Activated CD8-positive, alpha-beta T cell treated with anti-CD3 and anti-CD28 coated beads, Interleukin-2, amount 10 ng/mL, durations not matched to agents 7 days and 5 days (primary cell): ENCODE results near the gene TBPL1. TPM values are rescaled to one million over a fixed set of nuclear protein-coding genes. Genes with fewer than 3 reads are reported as not detected.
A peak's percentile ranks its signal among the peaks of the same experiment; 100 is the strongest.
"Not testable (repeated sequence)": the region's sequence is repeated elsewhere in the genome, so short reads cannot be mapped to it uniquely, and the experiment has no call there.

Experiments
- ATAC-seq: fragments of 150-1000 bp; cut with Tn5 transposase; one replicate; pipeline ENCODE4 v1.10.0; 2021; ENCODE audit warnings: moderate library complexity
- CTCF ChIA-PET: fragments of 350-600 bp; sonication (Branson Sonifier 250); formaldehyde crosslinking; loops from one replicate; lab custom pipeline; 2021; ENCODE audit warnings: antibody characterized with exemption; lab: Charles Lee
- POLR2A ChIA-PET: fragments of 350-600 bp; sonication (Branson Sonifier 250); formaldehyde crosslinking; loops from one replicate; lab custom pipeline; 2021; ENCODE audit warnings: antibody characterized with exemption; lab: Charles Lee
- DNase-seq: peaks from one replicate; pipeline ENCODE4 v3.0.0-alpha.2; 2020
- H3K27ac Mint-ChIP-seq: one replicate; pipeline ENCODE4 v1.8.0; 2021; ENCODE audit warnings: mild to moderate bottlenecking, mixed read lengths
- H3K27me3 Mint-ChIP-seq: one replicate; pipeline ENCODE4 v1.8.0; 2021; ENCODE audit warnings: low read depth, mixed read lengths
- H3K36me3 Mint-ChIP-seq: one replicate; pipeline ENCODE4 v1.8.0; 2021; ENCODE audit warnings: low read depth, mixed read lengths
- H3K4me1 Mint-ChIP-seq: one replicate; pipeline ENCODE4 v1.8.0; 2021; ENCODE audit warnings: low read depth, mixed read lengths
- H3K4me3 Mint-ChIP-seq: one replicate; pipeline ENCODE4 v1.8.0; 2021; ENCODE audit warnings: mild to moderate bottlenecking, mixed read lengths
- H3K9me3 Mint-ChIP-seq: one replicate; pipeline ENCODE4 v1.8.0; 2022; ENCODE audit warnings: mixed read lengths; ENCODE audit not compliant: insufficient read depth
- total RNA-seq, 2 experiments: library from RNA; stranded (reverse); gene quantifications; one replicate each; pipeline ENCODE4 v1.2.3, GENCODE V29; 2021

TBPL1 gene
- total RNA-seq, 2 experiments from 2014 or later: 29.1 to 35.2 TPM

DNA sequence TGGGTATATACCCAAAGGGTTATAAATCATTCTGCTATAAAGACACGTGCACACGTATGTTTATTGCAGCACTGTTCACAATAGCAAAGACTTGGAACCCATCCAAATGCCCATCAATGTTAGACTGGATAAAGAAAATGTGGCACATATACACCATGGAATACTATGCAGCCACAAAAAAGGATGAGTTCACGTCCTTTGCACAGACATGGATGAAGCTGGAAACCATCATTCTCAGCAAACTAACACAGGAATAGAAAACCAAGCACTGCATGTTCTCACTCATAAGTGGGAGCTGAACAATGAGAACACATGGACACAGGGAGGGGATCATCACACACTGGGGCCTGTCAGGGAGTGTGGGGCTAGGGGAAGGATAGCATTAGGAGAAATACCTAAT, 16.7 kb upstream of the TBPL1 start:
- peaks cover 39% of the 10 kb centered on the region for H3K27me3 Mint-ChIP-seq
- H3K9me3 Mint-ChIP-seq, POLR2A ChIA-PET: not testable (repeated sequence)

GRCh38 chr6:133937909-133938308, 15.1 kb upstream of the TBPL1 start:
- DNase-seq (no peak), ATAC-seq (no peak)
- ChIA-PET POLR2A (no interaction called here), CTCF (interaction anchor here (0.7 to 2.1 kb wide), 7 partner anchors 14 to 185 kb away, joined by 3 to 10 read pairs (median 4); no protein-coding TSS in a partner anchor)
- Mint-ChIP-seq H3K4me3 (no peak overlapping the region), H3K4me1 (peaks cover 4% of the 10 kb centered on the region), H3K9me3 (peaks cover 9% of the 10 kb centered on the region), H3K36me3 (no peaks in the 10 kb centered on the region), H3K27ac (no peak overlapping the region), H3K27me3 (peaks cover 35% of the 10 kb centered on the region)

More for the DNA sequence above, 16.7 kb upstream of the TBPL1 start:
- not testable (repeated sequence) for DNase-seq, H3K27ac Mint-ChIP-seq, H3K36me3 Mint-ChIP-seq, H3K4me3 Mint-ChIP-seq, ATAC-seq, H3K4me1 Mint-ChIP-seq
- CTCF ChIA-PET: interaction anchor here (1.7 kb wide), 1 partner anchor 127 kb away, joined by 7 read pairs; no protein-coding TSS in a partner anchor

DNA sequence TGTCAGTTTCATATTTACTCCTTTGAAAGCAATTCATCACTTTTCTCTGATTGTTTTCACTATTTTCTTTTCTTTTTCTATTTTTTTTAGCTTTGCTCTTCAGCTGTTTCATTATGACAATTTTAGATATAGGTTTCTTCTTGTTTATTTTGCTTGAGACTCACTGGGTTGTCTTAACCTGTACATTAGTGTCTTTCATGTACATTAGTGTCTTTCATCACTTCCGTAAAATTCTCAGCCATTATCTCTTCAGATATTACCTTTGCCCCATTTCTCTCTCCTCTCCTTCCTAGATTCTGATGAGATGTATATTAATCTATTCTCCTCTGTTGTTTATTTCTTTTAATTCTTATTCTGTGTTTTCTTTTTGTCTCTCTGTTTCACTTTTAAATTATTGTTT, 14.5 kb upstream of the TBPL1 start:
- Mint-ChIP-seq H3K27ac (no peak overlapping the region), H3K36me3 (no peaks in the 10 kb centered on the region), H3K4me1 (peaks cover 4% of the 10 kb centered on the region), H3K9me3 (peaks cover 4% of the 10 kb centered on the region), H3K4me3 (no peak overlapping the region), H3K27me3 (peaks cover 31% of the 10 kb centered on the region)
- ATAC-seq: no peak
- POLR2A ChIA-PET: no interaction called here
- no peak for DNase-seq
- CTCF ChIA-PET: interaction anchor here (0.9 to 2.1 kb wide), 3 partner anchors 14 to 159 kb away, joined by 3 to 10 read pairs (median 7); no protein-coding TSS in a partner anchor

- Mint-ChIP-seq H3K4me1 (peaks cover 4% of the 10 kb centered on the region), H3K27me3 (peaks cover 21% of the 10 kb centered on the region), H3K36me3 (no peaks in the 10 kb centered on the region), H3K4me3 (no peak overlapping the region), H3K9me3 (no peaks in the 10 kb centered on the region), H3K27ac (no peak overlapping the region)
- ChIA-PET CTCF (interaction anchor here (0.8 to 2.4 kb wide), 5 partner anchors 16 to 184 kb away, joined by 3 to 12 read pairs (median 4); no protein-coding TSS in a partner anchor), POLR2A (no interaction called here)
- ATAC-seq (no peak), DNase-seq (no peak)
Observed at GRCh38 chr6:133939778-133940667, 13.0 kb upstream of the TBPL1 start.

DNA sequence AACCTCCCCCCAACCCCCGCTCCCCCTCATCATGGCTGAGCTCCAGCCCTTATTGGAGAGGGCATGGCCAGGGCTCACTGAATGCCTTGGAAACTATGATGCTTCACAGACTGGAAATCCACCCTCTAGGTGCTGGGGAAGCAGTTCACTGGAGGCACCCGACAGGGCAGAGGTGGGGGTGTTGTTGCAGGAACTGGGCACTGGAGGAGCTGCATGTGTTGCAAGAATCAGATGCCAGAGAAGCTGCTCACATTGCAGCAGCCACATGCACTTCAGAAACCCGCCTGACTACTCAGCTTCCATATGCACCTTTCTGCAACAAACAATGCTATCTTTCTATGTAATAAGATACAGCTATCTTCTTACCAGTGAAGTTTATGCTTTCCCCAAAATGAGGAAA, 7.9 kb upstream of the TBPL1 start:
- H3K36me3 Mint-ChIP-seq: no peaks in the 10 kb centered on the region
- peaks cover 14% of the 10 kb centered on the region for H3K27me3 Mint-ChIP-seq
- H3K27ac Mint-ChIP-seq: no peak overlapping the region
- no peak overlapping the region for H3K4me3 Mint-ChIP-seq
- H3K4me1 Mint-ChIP-seq: no peaks in the 10 kb centered on the region
- ATAC-seq (no peak), DNase-seq (no peak)
- POLR2A ChIA-PET: no interaction called here
- CTCF ChIA-PET: interaction anchor here (0.9 to 3.8 kb wide), 8 partner anchors 11 to 152 kb away, joined by 3 to 20 read pairs (median 6); no protein-coding TSS in a partner anchor
- H3K9me3 Mint-ChIP-seq: no peaks in the 10 kb centered on the region

DNA sequence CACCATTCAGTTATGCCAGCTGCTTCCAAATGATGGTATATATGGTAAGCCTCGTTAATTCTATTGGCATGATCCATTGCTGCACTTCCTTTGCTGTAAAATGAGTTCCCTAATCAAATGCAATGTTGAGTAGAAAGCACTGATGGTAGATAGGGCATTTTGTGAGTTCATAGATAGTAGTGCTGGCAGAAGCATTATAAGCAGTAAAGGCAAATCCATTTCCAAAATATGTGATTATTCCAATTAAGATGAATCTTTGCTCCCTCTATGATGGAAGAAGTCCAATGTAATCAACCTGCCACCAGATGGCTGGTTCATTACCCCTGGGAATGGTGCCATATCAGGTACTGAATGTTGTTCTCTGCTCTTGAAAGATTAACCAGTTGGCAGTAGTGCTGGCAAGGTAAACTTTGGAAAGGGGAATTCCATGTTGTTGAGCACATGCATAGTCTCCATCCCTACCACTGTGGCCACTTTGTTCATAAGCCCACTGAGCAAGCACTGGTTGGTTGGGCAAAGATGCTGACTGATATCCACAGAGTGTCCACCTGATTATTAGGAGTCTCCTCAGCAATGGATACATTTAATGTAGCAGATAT, 5.6 kb upstream of the TBPL1 start:
- H3K27me3 Mint-ChIP-seq: peaks cover 12% of the 10 kb centered on the region
- ChIA-PET CTCF (interaction anchor here (0.9 to 3.8 kb wide), 3 partner anchors 24 to 116 kb away, joined by 3 to 20 read pairs (median 5); no protein-coding TSS in a partner anchor), POLR2A (no interaction called here)
- peaks cover 7% of the 10 kb centered on the region for H3K4me1 Mint-ChIP-seq
- no peak overlapping the region for H3K4me3 Mint-ChIP-seq
- H3K36me3 Mint-ChIP-seq: peaks cover 2% of the 10 kb centered on the region
- no peak for ATAC-seq
- DNase-seq: no peak
- no peaks in the 10 kb centered on the region for H3K9me3 Mint-ChIP-seq
- no peak overlapping the region for H3K27ac Mint-ChIP-seq

DNA sequence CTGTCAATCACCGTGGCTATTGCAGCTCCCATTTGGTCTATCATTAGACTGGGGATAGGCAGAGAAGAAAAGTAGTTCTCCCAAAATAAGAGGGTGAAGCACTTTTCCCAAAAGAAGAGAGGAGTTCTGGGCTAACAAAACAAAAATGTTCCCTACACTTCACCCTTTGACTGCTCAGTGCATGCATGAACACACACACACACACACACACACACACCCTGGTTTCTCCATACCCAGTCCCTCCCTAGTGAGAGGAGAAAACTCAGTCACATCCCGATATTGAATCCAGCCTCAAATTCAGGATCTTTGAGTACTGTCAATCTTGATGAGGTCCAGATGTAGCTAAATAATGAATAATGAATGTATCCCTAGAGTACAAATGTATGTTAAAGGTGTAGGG, 4.6 kb upstream of the TBPL1 start:
- Mint-ChIP-seq H3K4me3 (no peak overlapping the region), H3K4me1 (peaks cover 7% of the 10 kb centered on the region), H3K36me3 (peaks cover 2% of the 10 kb centered on the region), H3K27ac (no peak overlapping the region), H3K27me3 (peaks cover 12% of the 10 kb centered on the region), H3K9me3 (no peaks in the 10 kb centered on the region)
- ChIA-PET POLR2A (no interaction called here), CTCF (interaction anchor here (0.9 to 1.9 kb wide), 4 partner anchors 24 to 115 kb away, joined by 3 to 8 read pairs (median 8); no protein-coding TSS in a partner anchor)
- no peak for DNase-seq
- no peak for ATAC-seq

DNA sequence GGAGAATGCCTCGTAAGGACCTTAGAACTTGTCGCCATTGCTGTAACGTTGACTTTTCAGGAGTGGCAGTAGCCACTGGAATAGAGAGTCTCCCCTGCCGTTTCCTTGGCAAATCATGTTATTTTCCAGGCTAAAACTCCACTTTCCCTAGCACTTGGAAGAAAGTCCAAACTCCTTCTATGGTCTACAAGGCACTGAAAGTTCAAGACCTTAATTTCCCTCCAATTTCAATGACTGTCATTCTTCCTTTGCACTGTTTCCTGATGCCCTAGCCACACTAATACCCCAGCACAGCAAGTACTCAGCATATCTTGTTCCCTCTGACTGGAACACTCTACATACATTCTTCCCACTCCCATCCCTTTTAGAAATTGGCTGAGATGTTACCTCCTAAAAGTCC, 1.8 kb upstream of the TBPL1 start:
- peak overlapping the region; percentile 47 for H3K27ac Mint-ChIP-seq
- H3K4me1 Mint-ChIP-seq: peaks cover 26% of the 10 kb centered on the region
- peak overlapping the region; percentile 95 for H3K4me3 Mint-ChIP-seq
- H3K9me3 Mint-ChIP-seq: no peaks in the 10 kb centered on the region
- peaks cover 6% of the 10 kb centered on the region for H3K36me3 Mint-ChIP-seq
- CTCF ChIA-PET: interaction anchor here (0.7 to 6.0 kb wide), 6 partner anchors 11 to 146 kb away, joined by 3 to 38 read pairs (median 4); no protein-coding TSS in a partner anchor
- DNase-seq: no peak
- peaks cover 12% of the 10 kb centered on the region for H3K27me3 Mint-ChIP-seq
- POLR2A ChIA-PET: no interaction called here
- ATAC-seq: no peak

DNA sequence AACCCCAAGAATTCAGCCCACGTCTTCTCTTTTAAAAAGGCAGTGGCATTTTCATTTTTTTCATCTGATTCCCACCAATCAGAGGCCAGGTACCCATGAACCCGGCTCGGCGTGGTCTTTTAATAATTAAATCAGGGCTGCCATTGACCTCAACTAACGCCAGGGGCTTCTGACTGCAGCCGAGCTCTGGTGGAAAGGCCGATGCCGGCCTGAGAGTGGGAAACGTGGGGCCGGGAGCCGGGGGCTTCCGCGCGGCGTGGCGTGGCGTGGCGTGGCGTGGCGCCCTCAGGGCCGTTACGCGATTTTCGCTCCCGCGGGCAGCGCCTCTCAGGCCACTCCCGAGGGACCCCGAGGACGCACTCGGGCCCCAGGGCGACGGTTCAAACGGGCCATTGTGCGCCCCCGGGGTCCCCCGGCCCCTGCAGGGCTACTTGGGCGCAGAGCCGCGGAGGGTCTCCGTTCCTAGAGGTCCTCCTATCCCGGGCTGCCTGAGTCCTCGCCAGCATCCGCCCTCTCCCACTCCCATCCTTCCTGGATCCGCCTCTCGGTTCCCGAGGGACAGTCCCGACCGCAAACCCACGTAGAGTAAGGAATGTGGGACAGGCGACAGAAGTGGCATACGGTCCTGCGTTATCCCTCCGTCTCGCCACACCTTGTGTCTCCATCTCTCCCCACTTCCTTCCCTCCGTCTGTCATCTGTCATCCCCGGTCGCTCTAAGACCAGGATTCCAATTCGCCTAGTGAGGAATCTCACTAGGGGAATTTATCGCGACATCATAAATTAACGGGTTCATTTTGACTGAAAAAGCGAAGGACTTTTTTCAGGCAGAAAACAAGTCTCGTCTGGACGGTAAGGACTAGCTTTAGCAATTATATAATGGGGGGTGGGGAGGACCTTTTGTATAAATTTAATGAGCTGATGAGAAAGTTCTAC, 876 bp upstream of the TBPL1 start:
- H3K27ac Mint-ChIP-seq: peak overlapping the region; percentile 85
- ChIA-PET CTCF (interaction anchor here (0.5 to 6.0 kb wide), 14 partner anchors 10 to 965 kb away, joined by 3 to 38 read pairs (median 4); no protein-coding TSS in a partner anchor), POLR2A (interaction anchor here (0.6 to 1.0 kb wide), 2 partner anchors 21 to 377 kb away, joined by 3 to 4 read pairs; no protein-coding TSS in a partner anchor)
- H3K4me1 Mint-ChIP-seq: peaks cover 35% of the 10 kb centered on the region
- H3K4me3 Mint-ChIP-seq: peak overlapping the region; percentile 95
- H3K27me3 Mint-ChIP-seq: peaks cover 12% of the 10 kb centered on the region
- H3K9me3 Mint-ChIP-seq: no peaks in the 10 kb centered on the region
- ATAC-seq (peak; percentile 24), DNase-seq (peak; percentile 47)
- peaks cover 6% of the 10 kb centered on the region for H3K36me3 Mint-ChIP-seq

- no peak for DNase-seq
- ChIA-PET POLR2A (interaction anchor here (0.6 to 1.5 kb wide), 8 partner anchors 12 to 1139 kb away, joined by 3 to 5 read pairs (median 4); partner anchors contain the start of genes RPS12 and SLC2A12), CTCF (interaction anchor here (1.2 to 6.0 kb wide), 10 partner anchors 8 to 158 kb away, joined by 4 to 38 read pairs (median 6); no protein-coding TSS in a partner anchor)
- H3K4me1 Mint-ChIP-seq: peaks cover 44% of the 10 kb centered on the region
- H3K27me3 Mint-ChIP-seq: peaks cover 7% of the 10 kb centered on the region
- H3K27ac Mint-ChIP-seq: peak overlapping the region; percentile 79
- peaks cover 6% of the 10 kb centered on the region for H3K36me3 Mint-ChIP-seq
- no peaks in the 10 kb centered on the region for H3K9me3 Mint-ChIP-seq
- ATAC-seq: no peak
- peak overlapping the region; percentile 95 for H3K4me3 Mint-ChIP-seq
Observed at GRCh38 chr6:133953634-133954415, 801 bp downstream of the TBPL1 start.
